ENCODE measurements around the gene GMPPA.

Gene GMPPA

GRCh38 chr2:219536967-219537366 is 38.3 kb downstream of the GMPPA start:
- TF ChIP-seq ARNTL (CRISPR knock-in tag; IDR thresholded peaks at IDR 0.05; ENCODE audit: borderline replicate concordance, low read depth): no peak
- no peak for TF ChIP-seq CSDC2 (CRISPR knock-in tag; IDR thresholded peaks at IDR 0.05)
- no peak for TF ChIP-seq ZNF565 (CRISPR knock-in tag; conservative IDR thresholded peaks at IDR 0.05; ENCODE audit: low read depth)
- TF ChIP-seq GLIS3 (CRISPR knock-in tag; IDR thresholded peaks at IDR 0.05): no peak
- ATAC-seq: no peak

- TF ChIP-seq PPARA (CRISPR knock-in tag; IDR thresholded peaks at IDR 0.05; ENCODE audit: borderline replicate concordance) (no peak), SNAI2 (CRISPR knock-in tag; IDR thresholded peaks at IDR 0.05) (no peak), POU6F1 (CRISPR knock-in tag; IDR thresholded peaks at IDR 0.05; ENCODE audit: borderline replicate concordance, low read depth) (no peak), TOX (CRISPR knock-in tag; IDR thresholded peaks at IDR 0.05; ENCODE audit: borderline replicate concordance) (no peak)
Observed at GRCh38 chr2:219537657-219538488, 39.2 kb downstream of the GMPPA start.

GRCh38 chr2:219538504-219538951 is 39.8 kb downstream of the GMPPA start:
- TF ChIP-seq GLIS3 (CRISPR knock-in tag; IDR thresholded peaks at IDR 0.05) (no peak), CSRNP3 (CRISPR knock-in tag; IDR thresholded peaks at IDR 0.05) (no peak), POU6F1 (CRISPR knock-in tag; IDR thresholded peaks at IDR 0.05; ENCODE audit: borderline replicate concordance, low read depth) (no peak), BACH2 (CRISPR knock-in tag; IDR thresholded peaks at IDR 0.05; ENCODE audit: borderline replicate concordance) (no peak), PPARA (CRISPR knock-in tag; IDR thresholded peaks at IDR 0.05; ENCODE audit: borderline replicate concordance) (no peak), ZNF8 (CRISPR knock-in tag; IDR thresholded peaks at IDR 0.05) (no peak), ZNF565 (CRISPR knock-in tag; conservative IDR thresholded peaks at IDR 0.05; ENCODE audit: low read depth) (no peak), RARB (CRISPR knock-in tag; IDR thresholded peaks at IDR 0.05) (no peak), ZNF70 (CRISPR knock-in tag; IDR thresholded peaks at IDR 0.05) (no peak), CSDC2 (CRISPR knock-in tag; IDR thresholded peaks at IDR 0.05) (no peak), ISL1 (CRISPR knock-in tag; IDR thresholded peaks at IDR 0.05) (no peak), ZC3H10 (CRISPR knock-in tag; IDR thresholded peaks at IDR 0.05) (no peak)
- no peak for ATAC-seq

More at GRCh38 chr2:219537657-219538488, 39.2 kb downstream of the GMPPA start:
- ATAC-seq: no peak

- no peak for TF ChIP-seq ZNF8 (CRISPR knock-in tag; IDR thresholded peaks at IDR 0.05)
- ATAC-seq: no peak
Observed at GRCh38 chr2:219538956-219539788, 40.5 kb downstream of the GMPPA start.

GRCh38 chr2:219539926-219540678 is 41.4 kb downstream of the GMPPA start:
- ATAC-seq: no peak
- TF ChIP-seq ARNTL (CRISPR knock-in tag; IDR thresholded peaks at IDR 0.05; ENCODE audit: borderline replicate concordance, low read depth) (no peak), BACH2 (CRISPR knock-in tag; IDR thresholded peaks at IDR 0.05; ENCODE audit: borderline replicate concordance) (no peak)
